HG03135 (cell line): ENCODE measurements around the gene TBX10.
"Not testable (repeated sequence)": the region's sequence is repeated elsewhere in the genome, so short reads cannot be mapped to it uniquely, and the experiment has no call there.

ENCODE experiments used
- ATAC-seq: cut with Tn5 transposase; IDR thresholded peaks from one replicate; pipeline ENCODE4 v1.9.1; 2021; ENCODE audit warnings: mild to moderate bottlenecking, moderate library complexity; ENCODE audit not compliant: unreplicated experiment

Gene TBX10

DNA sequence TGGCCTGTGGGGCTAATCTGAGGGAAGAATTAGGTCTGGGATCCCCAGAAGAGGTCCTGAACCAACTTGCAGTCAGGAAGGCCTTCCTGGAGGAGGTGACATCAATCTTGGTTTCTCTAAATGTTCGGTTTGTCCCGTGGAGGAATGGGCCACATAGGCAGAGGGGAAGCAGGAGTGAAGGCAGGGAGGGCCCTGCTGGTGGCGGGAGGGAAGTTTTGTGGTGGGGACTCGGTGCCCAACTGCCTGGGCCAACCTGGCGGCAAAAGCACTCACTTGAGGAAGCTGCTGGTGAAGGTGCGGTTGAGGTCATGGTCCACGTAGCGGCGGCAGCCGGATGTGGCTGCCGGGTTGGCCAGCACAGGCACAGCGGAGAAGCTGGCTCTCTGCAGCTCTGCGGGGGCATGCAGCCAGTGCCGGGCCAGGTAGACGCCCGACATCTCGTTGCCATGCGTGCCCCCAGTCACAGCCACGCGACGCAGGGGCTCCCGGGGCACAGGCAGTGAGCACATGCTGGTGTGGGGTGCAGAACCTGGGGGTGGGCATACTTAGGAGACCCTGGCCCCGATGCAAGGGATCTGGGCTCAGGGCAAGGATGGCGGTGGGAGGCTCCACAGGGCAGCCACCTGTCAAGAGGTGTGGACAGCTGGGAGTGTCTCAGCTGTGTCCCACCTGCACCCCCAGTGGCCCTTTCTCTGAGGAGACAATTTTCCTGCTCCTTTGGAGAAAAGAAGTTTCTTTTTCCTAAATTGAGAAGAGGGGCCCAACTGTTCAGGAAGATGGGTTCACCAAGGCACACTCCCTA is 7.2 kb upstream of the TBX10 start:
- no peak for ATAC-seq

GRCh38 chr11:67645521-67646461 is 6.2 kb upstream of the TBX10 start:
- ATAC-seq, result no peak

DNA sequence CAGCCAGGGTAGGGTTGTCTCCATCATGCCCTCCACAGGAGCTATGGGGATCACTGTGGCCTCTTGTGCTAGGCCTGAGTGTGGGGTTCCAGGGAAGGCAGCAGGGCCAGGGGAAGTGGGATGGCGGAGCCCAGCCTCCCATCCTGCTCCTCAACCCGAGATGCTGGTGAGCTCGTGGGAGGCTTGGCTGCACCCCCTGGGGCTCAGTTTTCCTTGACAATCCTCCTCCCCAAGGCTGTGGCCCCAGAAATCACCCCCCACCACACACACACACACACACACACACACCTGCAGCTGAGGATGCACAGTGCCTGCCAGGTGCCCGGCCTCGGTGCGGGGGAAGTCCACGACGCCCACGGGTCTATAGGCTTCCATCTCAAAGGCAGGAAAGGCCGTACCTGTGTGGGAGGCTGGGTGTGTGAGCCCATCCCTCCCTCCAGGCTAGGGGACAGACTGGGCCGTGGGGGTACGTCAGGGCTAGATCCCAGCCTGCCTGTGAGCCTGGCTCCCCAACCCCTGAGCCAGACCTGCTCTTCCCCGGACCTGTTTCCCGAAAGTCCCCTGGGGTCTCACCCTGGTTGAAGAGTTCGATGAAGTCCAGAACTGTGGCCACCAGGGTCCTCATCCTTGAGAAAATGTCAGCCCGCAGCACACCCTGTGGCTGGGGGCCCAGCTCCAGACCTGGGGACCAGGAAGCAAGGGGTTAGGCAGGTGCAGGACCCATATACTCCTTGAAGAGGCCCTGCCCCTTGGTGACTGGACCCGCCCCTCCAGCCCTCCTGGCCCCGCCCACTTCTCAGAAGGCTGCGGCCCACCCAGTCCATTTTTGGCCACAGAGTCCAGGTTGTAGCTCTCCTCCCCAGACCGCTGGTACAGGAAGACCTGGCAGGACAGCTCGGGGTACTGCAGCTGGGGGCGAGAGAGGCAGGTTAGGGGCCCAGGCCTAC is 5.2 kb upstream of the TBX10 start:
- ATAC-seq, result no peak

- ATAC-seq, result no peak
Observed at GRCh38 chr11:67644042-67644441, 4.5 kb upstream of the TBX10 start.

DNA sequence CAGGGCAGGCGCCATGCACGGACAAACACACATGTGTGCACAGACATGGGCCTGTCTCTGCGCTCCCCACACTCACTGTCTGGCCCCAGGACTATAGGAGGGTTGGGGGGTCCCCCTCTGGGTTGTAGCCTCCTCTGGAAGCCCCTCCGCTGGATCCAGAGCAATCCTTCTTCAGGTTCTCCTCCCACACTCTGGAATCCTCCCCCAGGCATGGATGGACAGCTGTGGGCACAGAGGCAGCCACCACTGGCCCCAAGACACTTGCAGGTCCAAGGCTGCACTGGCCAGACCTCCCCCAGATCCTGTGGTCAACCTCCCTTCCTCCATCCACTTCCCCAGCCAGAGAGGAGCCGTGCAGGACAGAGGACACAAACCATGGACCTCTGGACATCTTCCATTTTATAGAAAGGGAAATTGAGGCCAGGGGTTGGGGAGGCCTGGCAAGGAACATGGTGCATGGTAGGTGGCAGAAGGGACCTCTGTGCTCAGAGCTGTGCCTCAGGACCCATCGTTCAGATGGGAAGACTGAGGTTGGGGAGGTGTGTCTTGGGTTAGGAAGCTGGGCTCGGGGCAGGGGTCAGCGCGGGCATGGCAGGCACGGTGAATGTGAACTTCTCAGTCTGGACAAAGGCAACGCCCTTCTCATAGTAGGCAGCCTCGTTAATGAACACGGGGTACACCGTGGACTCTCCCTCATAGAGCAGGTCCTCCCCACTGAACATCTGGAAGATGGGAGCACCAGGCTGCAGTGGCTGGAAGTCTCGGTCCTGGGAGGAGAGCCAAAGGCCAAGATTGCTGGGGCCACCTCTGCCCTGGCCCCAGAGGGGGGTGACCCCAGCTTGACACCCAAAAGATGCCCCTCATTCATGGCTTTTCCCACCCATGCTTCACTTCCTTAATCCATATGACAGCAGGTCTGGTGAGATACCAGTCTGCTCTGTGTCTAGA is 2.9 kb upstream of the TBX10 start:
- no peak for ATAC-seq

GRCh38 chr11:67641338-67642172 is 2.0 kb upstream of the TBX10 start:
- ATAC-seq, result no peak

DNA sequence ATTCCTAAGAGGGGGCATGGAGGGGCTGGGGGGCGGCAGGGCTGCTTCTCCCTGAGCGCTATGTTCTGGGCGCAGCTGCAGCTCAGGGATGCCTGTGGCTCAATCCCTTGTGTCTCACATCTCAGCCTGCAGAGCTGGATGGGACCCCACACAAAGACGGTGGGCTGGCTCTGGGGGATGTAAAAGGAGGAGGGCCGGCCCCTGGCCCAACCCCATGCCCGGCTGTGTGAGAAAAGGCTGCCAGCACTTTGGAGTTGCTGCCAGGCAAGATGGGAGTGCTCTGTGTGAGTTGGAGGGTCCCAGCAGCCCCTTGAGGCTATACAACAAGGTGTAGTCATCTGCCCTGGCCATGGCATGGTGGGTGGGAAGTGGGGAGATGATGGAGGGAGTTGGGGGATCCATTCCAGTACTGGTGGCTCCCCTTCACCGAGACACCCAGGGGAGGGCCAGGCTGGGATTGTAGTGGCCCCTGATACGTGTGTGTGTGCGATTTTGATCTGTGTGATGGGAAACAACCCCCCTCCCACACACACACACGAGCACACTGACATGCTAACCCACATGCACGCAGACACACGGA is 1.3 kb upstream of the TBX10 start:
- no peak for ATAC-seq

DNA sequence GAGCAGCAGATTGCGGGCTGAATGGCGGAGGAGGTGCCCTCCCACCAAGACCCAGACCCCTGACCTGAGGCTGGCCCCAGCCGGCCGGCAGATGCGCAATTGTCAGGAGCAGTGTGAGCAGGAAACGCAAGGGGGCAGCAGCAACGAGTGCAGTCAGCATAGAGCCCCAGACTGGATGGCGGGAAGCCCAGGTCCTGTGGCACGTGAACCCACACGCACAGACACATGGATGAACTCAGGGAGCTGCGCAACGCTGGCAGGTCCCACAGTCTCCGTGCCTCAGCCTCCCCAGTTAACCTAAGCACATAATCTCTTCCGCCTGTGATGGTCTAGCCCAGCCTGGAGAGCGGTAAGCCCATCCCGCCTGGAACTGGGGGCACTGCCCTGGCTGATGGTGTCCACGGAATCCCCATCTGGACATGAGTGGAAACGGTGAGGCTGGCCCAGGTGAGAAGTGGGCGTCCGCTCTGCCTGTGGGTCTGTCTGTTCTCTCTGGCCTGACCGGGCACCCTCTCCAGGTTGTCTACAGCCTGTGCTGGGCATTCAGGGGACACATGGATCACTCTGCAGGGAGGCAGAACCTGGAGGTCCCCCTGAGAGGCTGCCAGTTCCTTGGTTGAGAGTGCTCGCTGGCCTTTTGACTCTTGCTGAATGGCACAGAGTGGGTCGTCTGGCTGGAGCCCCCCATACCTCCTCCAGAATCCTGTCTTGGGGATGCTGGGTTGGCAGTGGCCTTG is 626 bp upstream of the TBX10 start:
- ATAC-seq, result no peak

DNA sequence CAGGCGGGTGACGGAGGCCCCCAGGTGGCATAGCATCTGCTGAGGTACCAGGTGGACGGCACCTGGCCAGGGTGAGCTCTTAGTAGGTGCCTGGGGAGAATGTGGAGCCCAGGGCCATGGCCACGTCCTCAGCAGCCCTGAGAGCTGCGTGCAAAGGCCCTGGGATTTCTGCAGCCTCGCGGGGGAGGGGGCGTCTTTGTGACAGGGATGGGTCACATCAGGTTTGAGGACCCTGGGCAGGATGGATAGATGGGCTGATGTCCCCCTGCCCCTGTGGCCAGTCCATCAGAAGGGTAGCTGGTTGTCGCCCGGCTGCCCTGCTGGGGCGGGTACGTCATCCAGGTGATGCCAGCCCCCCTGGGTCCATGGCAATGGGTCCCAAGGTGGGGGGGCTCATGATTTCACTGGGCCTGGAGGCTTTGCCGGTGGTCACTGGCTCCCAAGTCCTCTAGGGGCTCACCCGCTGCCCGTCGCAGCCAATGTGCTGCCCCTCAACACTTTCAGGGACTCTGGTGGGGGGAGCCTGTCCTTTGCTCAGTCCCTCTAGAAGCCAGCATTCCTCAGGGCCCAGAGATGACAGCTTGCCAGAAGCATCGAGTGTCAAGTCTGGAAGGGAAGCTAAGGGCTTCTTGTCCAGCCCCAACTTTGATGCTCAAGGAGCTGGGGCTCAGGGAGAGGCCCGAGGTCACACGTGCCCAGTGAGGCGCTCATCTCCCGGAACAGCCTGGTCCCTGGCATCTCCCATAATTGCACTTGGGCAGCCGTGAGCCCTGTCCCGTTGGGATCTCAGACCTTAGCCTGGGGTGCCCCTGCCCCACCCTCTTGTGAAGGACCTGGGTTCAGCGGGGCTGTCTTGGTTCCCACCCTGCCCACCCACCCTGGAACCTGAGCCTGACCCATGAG is 777 bp downstream of the TBX10 start:
- no peak for ATAC-seq

DNA sequence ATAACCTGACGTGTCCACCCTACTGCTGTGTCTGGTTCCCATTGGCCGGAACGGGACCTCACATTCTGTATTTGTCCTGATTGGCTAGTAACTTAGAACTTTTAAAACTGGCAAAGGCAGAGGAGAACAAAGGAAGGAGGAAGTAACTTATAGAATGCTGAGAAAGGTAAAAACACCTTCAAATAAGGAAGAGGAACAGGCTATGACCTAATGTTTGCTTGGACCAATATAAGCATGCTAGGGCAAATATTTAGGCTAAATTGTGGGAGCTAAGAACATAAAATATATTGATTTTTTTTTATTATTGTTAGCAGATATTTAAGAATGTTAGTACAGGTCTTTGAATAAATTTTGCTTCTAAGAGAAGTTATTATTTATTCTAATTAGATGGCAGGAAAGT is 2.1 kb downstream of the TBX10 start:
- not testable (repeated sequence) for ATAC-seq

- no peak for ATAC-seq
Observed at GRCh38 chr11:67636962-67637361, 2.6 kb downstream of the TBX10 start.

DNA sequence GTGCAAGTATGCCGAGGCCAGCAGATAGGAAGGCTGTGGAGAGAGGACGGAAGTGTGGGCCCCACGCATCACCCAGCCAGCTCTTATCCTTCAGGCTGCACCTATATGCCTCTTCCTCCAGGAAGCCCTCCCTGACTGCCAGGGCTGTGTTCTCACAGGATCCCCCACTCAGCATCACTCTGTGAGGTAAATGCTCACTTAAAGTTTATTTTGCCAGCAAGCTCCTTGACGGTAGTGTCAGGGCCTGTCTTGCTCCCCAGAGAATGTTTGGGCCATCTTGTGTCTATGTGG is 4.4 kb downstream of the TBX10 start:
- ATAC-seq, result no peak

DNA sequence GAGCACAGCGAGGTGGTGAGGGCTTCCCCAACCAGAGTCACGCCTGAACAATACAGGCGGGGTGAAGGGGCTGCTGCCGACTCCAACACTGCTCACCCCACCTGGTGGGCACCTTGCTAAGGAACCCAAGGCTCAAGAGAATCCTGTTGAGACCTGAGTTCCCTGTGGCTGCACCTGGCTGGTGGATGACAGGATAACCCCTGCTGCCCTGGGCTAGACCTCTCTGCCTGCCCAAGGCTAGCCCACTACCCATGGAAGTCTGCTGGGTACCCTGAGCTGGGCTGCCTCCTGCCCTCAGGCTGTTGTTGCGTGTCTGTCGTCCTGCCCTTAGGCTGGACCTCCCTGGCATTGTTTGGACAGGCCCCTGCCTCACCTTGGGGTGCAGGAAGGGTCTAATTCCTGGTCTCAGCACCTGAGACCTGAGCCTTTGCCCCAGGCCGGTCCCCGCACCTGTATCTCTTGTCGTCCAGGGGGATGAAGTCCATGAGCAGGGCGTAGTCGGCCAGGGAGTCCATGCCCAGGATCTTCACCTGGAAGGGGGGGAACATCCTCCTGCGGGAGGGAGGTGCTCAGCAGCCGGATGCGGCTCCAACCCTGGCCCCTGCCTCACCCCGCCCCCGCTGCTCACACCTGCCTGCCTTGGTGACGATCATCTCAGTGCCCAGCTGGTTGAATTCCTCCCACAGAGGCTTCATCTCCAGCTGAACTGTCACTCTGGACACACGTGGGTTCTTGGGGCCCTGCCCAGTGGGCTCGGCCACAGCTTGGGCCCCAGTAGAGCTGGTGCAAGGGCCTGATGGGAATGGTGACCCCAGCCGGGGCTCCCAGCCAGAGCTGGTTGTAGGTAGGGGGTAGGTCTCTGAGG is 5.0 kb downstream of the TBX10 start:
- ATAC-seq, result no peak

GRCh38 chr11:67633758-67634365 is 5.7 kb downstream of the TBX10 start:
- no peak for ATAC-seq

DNA sequence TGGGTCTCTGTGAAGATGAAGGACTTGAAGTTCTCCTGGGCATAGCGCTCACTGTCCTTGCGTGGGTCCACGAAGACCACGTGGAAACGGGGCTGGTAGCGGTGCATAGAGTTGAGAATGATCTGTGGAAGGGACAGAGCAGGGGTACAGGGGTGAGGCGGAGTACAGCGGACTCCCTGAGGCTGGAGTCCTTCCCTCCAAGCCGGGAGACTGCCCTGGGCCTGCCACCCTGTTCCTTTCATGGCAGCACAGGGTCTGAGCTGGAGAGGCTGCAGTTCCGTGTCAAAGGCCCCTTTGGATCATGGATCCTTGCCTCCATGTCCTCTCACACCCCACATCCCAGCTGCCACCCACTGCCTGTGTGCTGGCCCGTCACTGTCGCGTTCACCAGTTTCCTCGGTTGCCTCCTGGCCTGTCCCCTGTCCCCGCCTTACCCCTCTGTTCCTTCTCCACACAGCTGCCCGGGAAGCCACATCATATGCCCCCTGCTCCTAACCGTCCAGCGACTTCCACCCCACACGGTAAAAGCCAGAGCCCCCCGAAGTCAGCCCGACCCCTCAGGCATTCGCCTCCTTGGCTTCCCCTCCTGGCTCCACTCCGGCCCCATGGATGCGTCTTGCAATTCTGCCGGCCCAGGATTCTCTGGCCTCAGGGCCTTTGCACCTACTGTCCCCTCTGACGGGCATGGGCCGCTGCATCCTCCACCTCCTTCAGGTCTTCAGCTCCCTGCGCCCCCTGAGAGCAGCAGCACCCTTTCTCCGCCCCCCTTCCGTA is 6.4 kb downstream of the TBX10 start:
- ATAC-seq, result no peak
